Sigmoid colon (tissue), 7 donors: ENCODE measurements around the gene TGFBR2. TPM values are rescaled to one million over a fixed set of nuclear protein-coding genes. Genes with fewer than 3 reads are reported as not detected.
A peak's percentile ranks its signal among the peaks of the same experiment; 100 is the strongest.

Experiments
- DNase-seq: peaks from one replicate; pipeline ENCODE4 v3.0.0-alpha.2; 2019
- H3K27ac ChIP-seq, 4 donors: fragments of 200-600 bp; sonication (generic); one replicate each; pipeline ENCODE4 v1.5.1; 2016 to 2019; ENCODE audit warnings: mild to moderate bottlenecking in 1 of 4
- H3K27me3 ChIP-seq, 3 donors: fragments of 200-600 bp; sonication (generic); one replicate each; pipeline ENCODE4 v1.5.1; 2019; ENCODE audit warnings: mild to moderate bottlenecking in 1 of 3
- H3K36me3 ChIP-seq, 4 donors: fragments of 200-600 bp; sonication (generic); one replicate each; pipeline ENCODE4 v1.5.1; 2016 to 2019
- H3K4me1 ChIP-seq, 4 donors: fragments of 200-600 bp; sonication (generic); one replicate each; pipeline ENCODE4 v1.5.1; 2017 to 2019
- H3K4me3 ChIP-seq, 4 donors: fragments of 200-600 bp; sonication (generic); one replicate each; pipeline ENCODE4 v1.5.1; 2017 to 2019; ENCODE audit warnings: mild to moderate bottlenecking in 2 of 4, moderate library complexity in 1 of 4
- H3K9me3 ChIP-seq, 4 donors: fragments of 200-600 bp in 3 of 4; sonication (generic) in 3 of 4; one replicate each; pipeline versions ENCODE4 v1.5.1 to v1.6.1; 2013 to 2019
- CTCF ChIP-seq, 4 experiments: fragments of 450-650 bp in 3 of 4; fragments of 200-600 bp in 1 of 4; IDR thresholded peaks; one replicate each; pipeline ENCODE4 v1.5.1; 2016 to 2019; ENCODE audit warnings: antibody characterized with exemption in 4 of 4, mild to moderate bottlenecking in 3 of 4, moderate library complexity in 2 of 4
- EP300 ChIP-seq, 4 donors: sonication (generic); formaldehyde crosslinking; IDR thresholded peaks; one replicate each; pipeline ENCODE4 v1.6.1; 2017; ENCODE audit warnings: antibody characterized with exemption in 4 of 4
- POLR2A ChIP-seq, 2 donors: fragments of 450-650 bp; IDR thresholded peaks; one replicate each; pipeline ENCODE4 v1.6.1; 2016; ENCODE audit warnings: antibody characterized with exemption in 2 of 2, mild to moderate bottlenecking in 2 of 2, moderate library complexity in 2 of 2
- POLR2AphosphoS5 ChIP-seq, 4 donors: sonication (generic); formaldehyde crosslinking; IDR thresholded peaks; one replicate each; pipeline ENCODE4 v1.6.1; 2017; ENCODE audit warnings: antibody characterized with exemption in 4 of 4
- WGBS, 2 donors: extraction: QIAGEN DNeasy Blood & Tissue Kit; methylation state at CpG; one replicate each; pipeline ENCODE4 v1.1.7; 2013; 5-methylcytosine and 5-hydroxymethylcytosine counted together
- intact Hi-C: fragments of 100-400 bp; cut with DNase I; formaldehyde crosslinking; loops from one replicate; pipeline ENCODE4 v1.15.1; 2023
- polyA plus RNA-seq, 3 donors: library from polyadenylated mRNA; stranded (reverse); fragments of 200-250 nt; gene quantifications; one replicate each; pipeline ENCODE4 v1.2.3, GENCODE V29; 2013
- total RNA-seq, 4 donors: library from RNA; depleted of rRNA; stranded (reverse); fragments of >200 nt; gene quantifications; one replicate each; pipeline ENCODE4 v1.1.0, GENCODE V29; 2016
- donor health status: healthy with polysubstance abuse.
- donor health status: Bipolar disorder and iron deficiency.
- donor health status: healthy.

The TGFBR2 gene
- total and polyA plus RNA-seq, 7 donors, result 9.9 to 243 (median 215) TPM

GRCh38 chr3:30737743-30738499 is 131.5 kb downstream of the TGFBR2 start:
- no peaks in the 10 kb centered on the region for H3K27me3 ChIP-seq
- WGBS, 2 donors, result 67 to 75% methylated on average over 3 of the region's 3 CpGs
- no peak overlapping the region for H3K27ac ChIP-seq
- H3K36me3 ChIP-seq, result no peaks in the 10 kb centered on the region
- H3K9me3 ChIP-seq, result no peaks in the 10 kb centered on the region
- H3K4me3 ChIP-seq, result no peak overlapping the region
- no peak for DNase-seq
- no peak for TF ChIP-seq POLR2A (IDR thresholded peaks at IDR 0.05)
- TF ChIP-seq CTCF (IDR thresholded peaks at IDR 0.05), result no peak
- TF ChIP-seq EP300 (IDR thresholded peaks at IDR 0.05), result no peak
- no peak for TF ChIP-seq POLR2AphosphoS5 (IDR thresholded peaks at IDR 0.05)
- intact Hi-C loops, result no loop called here
- peaks cover 0 to 8% (median 3%) of the 10 kb centered on the region in 4 donors for H3K4me1 ChIP-seq

DNA sequence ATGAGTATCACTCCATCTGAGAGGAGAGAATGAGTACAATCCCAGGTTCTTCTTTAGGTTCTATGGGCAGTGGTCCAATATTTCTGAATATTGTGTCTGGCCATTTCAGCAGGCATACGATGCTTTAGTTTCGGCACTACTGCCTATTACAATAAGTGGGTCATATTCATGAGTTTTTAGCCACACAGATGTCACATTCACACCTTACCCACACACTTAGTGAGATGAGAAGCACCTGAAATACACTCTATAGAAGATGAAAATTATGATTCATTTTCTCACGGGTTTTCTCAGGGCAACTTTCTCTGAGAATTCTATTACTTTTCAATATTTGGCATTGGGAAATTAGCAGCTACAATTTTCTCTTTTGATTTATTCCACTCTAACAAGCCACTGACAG is 132.2 kb downstream of the TGFBR2 start:
- H3K36me3 ChIP-seq, result no peaks in the 10 kb centered on the region
- H3K4me3 ChIP-seq, result no peak overlapping the region
- intact Hi-C loops, result no loop called here
- no peak overlapping the region for H3K27ac ChIP-seq
- DNase-seq, result no peak
- no peaks in the 10 kb centered on the region for H3K27me3 ChIP-seq
- TF ChIP-seq POLR2AphosphoS5 (IDR thresholded peaks at IDR 0.05), result no peak
- no peak for TF ChIP-seq CTCF (IDR thresholded peaks at IDR 0.05)
- no peak for TF ChIP-seq EP300 (IDR thresholded peaks at IDR 0.05)
- no peak for TF ChIP-seq POLR2A (IDR thresholded peaks at IDR 0.05)
- H3K9me3 ChIP-seq, result no peaks in the 10 kb centered on the region
- 86 to 90% methylated on average over 3 of the region's 3 CpGs for WGBS, 2 donors
- peaks cover 0 to 14% (median 6%) of the 10 kb centered on the region in 4 donors for H3K4me1 ChIP-seq

- H3K9me3 ChIP-seq, result no peaks in the 10 kb centered on the region
- no peaks in the 10 kb centered on the region for H3K27me3 ChIP-seq
- H3K27ac ChIP-seq, result no peak overlapping the region
- no peak overlapping the region for H3K4me3 ChIP-seq
- DNase-seq, result no peak
- intact Hi-C loops, result no loop called here
- no peak for TF ChIP-seq CTCF (IDR thresholded peaks at IDR 0.05)
- TF ChIP-seq POLR2AphosphoS5 (IDR thresholded peaks at IDR 0.05), result peak in 1 of 4 donors; percentile 14
- H3K36me3 ChIP-seq, result no peaks in the 10 kb centered on the region
- WGBS, 2 donors, result 93 to 96% methylated on average over 2 of the region's 2 CpGs
- H3K4me1 ChIP-seq, result peaks cover 0 to 14% (median 6%) of the 10 kb centered on the region in 4 donors
These were observed 135.5 kb downstream of the TGFBR2 start for GRCh38 chr3:30741889-30742288.

DNA sequence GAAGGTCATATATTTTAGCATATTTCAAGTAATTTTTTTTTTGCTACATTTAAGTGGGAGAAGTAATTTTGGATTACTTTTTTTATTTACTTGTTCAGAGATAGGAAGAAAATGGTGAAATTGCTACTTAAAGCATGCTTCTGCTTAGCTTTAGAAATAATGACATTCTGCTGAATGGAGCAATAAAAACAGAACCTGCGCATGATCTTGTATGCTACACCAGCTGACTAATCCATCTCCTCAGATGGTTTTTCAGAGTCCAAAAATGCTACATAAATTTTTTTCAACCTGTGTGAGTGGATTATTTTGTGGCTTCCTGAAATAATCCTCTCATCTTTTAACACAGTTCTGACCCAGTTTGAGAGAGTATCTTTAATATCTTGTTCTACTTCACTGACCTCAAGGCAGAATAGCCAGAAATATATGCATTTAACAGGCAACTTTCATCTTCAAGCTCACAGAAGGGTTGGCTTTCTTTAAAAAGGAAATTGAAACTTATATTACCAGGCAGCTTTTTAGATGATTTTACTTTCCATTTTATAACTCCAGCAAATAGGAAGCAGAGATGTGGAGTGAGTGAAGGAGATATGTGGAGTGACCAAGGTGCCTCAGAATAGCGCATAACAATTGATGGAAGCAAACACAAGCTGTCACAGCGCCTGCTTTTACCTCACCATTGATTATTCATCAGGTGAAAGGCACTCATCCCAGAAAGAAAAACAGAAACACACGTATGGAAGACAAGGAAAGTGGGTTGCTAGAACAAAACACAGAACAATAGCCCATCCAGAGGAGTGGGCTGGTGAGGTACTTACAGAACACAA is 136.6 kb downstream of the TGFBR2 start:
- intact Hi-C loops, result no loop called here

More for the DNA sequence above, 136.6 kb downstream of the TGFBR2 start:
- Histone ChIP-seq H3K27ac (no peak overlapping the region), H3K4me1 (peaks cover 0 to 14% (median 6%) of the 10 kb centered on the region in 4 donors), H3K9me3 (no peaks in the 10 kb centered on the region), H3K27me3 (no peaks in the 10 kb centered on the region), H3K36me3 (no peaks in the 10 kb centered on the region), H3K4me3 (no peak overlapping the region)
- DNase-seq, result no peak
- 76 to 78% methylated on average over 4 of the region's 4 CpGs for WGBS, 2 donors
- TF ChIP-seq POLR2AphosphoS5 (IDR thresholded peaks at IDR 0.05), result no peak
- no peak for TF ChIP-seq EP300 (IDR thresholded peaks at IDR 0.05)
- no peak for TF ChIP-seq CTCF (IDR thresholded peaks at IDR 0.05)
- TF ChIP-seq POLR2A (IDR thresholded peaks at IDR 0.05), result no peak
